Activated naive CD4-positive, alpha-beta T cell treated with anti-CD3 and anti-CD28 coated beads, Interleukin-2, amount 50 U/mL, for 24 hours (primary cell): ENCODE measurements around the gene GRK5.

ENCODE experiments used
- H3K27ac Mint-ChIP-seq: one replicate; pipeline ENCODE4 v1.8.0; 2021; ENCODE audit warnings: mild to moderate bottlenecking, mixed read lengths
- H3K27me3 Mint-ChIP-seq: one replicate; pipeline ENCODE4 v1.8.0; 2021; ENCODE audit warnings: mixed read lengths
- H3K36me3 Mint-ChIP-seq: one replicate; pipeline ENCODE4 v1.8.0; 2021; ENCODE audit warnings: mixed read lengths
- H3K4me1 Mint-ChIP-seq: one replicate; pipeline ENCODE4 v1.8.0; 2021; ENCODE audit warnings: mixed read lengths
- H3K4me3 Mint-ChIP-seq: one replicate; pipeline ENCODE4 v1.8.0; 2021; ENCODE audit warnings: mild to moderate bottlenecking, mixed read lengths
- H3K9me3 Mint-ChIP-seq: one replicate; pipeline ENCODE4 v1.8.0; 2021; ENCODE audit warnings: mixed read lengths

The GRK5 gene

GRCh38 chr10:119396008-119396708 lies 188.8 kb downstream of the GRK5 start:
- Mint-ChIP-seq H3K9me3 (no peaks in the 10 kb centered on the region), H3K36me3 (no peaks in the 10 kb centered on the region), H3K4me1 (peaks cover 17% of the 10 kb centered on the region), H3K4me3 (no peak overlapping the region), H3K27me3 (no peaks in the 10 kb centered on the region), H3K27ac (no peak overlapping the region)

DNA sequence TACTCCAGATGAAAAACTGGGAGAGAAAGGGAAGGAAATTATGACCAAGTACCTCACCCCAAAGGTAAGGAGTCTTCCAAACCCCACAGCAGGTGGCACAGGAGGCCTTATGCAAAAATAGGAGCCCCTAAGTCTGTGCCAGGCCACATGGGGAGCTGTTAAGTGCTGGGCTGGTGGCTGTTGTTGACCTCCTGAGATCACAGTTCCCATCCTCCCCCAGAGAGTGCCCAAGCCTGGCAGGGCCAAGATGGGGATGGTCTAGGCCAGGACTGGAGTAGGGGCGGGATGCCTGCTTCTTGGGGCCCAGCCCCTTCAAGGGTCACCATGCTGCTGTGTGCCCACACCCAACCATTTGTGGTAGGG lies 189.3 kb downstream of the GRK5 start:
- Mint-ChIP-seq H3K27me3 (no peaks in the 10 kb centered on the region), H3K27ac (no peak overlapping the region), H3K36me3 (no peaks in the 10 kb centered on the region), H3K4me3 (no peak overlapping the region), H3K9me3 (no peaks in the 10 kb centered on the region), H3K4me1 (peaks cover 17% of the 10 kb centered on the region)

DNA sequence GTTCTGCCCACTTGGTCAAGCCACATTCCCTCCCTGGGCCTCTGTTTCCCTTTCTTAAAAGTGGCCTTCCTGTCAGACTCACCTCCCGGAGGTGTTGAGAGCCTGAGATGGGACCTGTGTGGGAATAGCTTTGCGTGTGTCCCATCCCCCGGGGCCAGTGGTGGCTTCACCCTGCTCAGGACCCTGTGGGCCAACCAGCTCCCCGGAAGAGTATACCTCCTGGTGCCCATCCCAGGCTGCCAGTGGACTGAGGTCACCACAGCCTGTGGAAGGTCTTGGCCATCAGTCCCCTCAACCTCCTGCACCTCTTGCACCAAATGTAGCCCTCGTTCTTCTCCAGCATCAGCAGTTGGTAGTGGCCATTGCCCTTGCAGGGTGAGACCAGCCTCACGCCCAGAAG lies 190.0 kb downstream of the GRK5 start:
- Mint-ChIP-seq H3K27me3 (no peaks in the 10 kb centered on the region), H3K4me1 (peaks cover 14% of the 10 kb centered on the region), H3K27ac (no peak overlapping the region), H3K9me3 (no peaks in the 10 kb centered on the region), H3K36me3 (no peaks in the 10 kb centered on the region), H3K4me3 (no peak overlapping the region)

- Mint-ChIP-seq H3K36me3 (no peaks in the 10 kb centered on the region), H3K27me3 (no peaks in the 10 kb centered on the region), H3K4me1 (peaks cover 9% of the 10 kb centered on the region), H3K9me3 (no peaks in the 10 kb centered on the region), H3K4me3 (no peak overlapping the region), H3K27ac (peak overlapping the region; percentile 17)
Measured at GRCh38 chr10:119398996-119399395, 191.6 kb downstream of the GRK5 start.

GRCh38 chr10:119399466-119399865 lies 192.1 kb downstream of the GRK5 start:
- Mint-ChIP-seq H3K4me1 (peaks cover 4% of the 10 kb centered on the region), H3K4me3 (no peak overlapping the region), H3K27me3 (no peaks in the 10 kb centered on the region), H3K27ac (no peak overlapping the region), H3K36me3 (no peaks in the 10 kb centered on the region), H3K9me3 (no peaks in the 10 kb centered on the region)

DNA sequence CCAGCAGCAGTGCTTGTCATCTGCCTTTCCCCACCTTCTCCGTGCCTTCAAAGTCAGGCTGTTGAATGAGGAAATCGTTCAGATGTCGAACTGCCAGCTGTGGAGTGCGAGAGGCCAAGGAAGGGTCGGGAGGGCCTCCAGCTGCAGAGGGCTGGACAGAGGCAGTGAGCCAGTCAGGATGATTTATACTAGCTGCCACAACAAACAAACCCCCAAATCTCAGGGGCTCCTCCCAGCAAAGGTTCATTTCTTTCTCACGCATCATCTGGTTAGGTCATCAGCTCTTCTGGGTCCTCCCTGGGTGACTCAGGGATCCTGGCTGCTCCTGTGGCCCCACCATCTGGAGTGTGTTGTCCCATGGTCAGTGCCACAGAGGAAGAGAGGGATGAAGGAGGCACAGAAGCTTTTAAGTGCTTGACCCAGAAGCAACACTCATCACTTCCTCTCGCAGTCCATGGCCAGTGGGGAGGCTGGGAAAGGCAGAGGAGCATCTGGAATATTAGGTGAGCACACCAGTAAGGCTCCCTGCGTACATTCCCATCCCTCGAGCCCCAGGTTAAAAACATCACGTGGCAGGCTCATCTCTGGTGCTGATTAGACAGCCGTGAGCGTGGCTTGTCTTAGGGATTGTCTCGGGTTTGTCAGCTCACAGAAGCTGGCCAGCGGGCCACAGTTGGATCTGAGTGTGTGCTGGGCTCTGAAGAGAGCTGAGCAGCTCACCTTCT lies 194.5 kb downstream of the GRK5 start:
- no peaks in the 10 kb centered on the region for H3K4me1 Mint-ChIP-seq
- no peak overlapping the region for H3K27ac Mint-ChIP-seq
- H3K4me3 Mint-ChIP-seq = no peak overlapping the region
- no peaks in the 10 kb centered on the region for H3K36me3 Mint-ChIP-seq
- no peaks in the 10 kb centered on the region for H3K9me3 Mint-ChIP-seq
- no peaks in the 10 kb centered on the region for H3K27me3 Mint-ChIP-seq

DNA sequence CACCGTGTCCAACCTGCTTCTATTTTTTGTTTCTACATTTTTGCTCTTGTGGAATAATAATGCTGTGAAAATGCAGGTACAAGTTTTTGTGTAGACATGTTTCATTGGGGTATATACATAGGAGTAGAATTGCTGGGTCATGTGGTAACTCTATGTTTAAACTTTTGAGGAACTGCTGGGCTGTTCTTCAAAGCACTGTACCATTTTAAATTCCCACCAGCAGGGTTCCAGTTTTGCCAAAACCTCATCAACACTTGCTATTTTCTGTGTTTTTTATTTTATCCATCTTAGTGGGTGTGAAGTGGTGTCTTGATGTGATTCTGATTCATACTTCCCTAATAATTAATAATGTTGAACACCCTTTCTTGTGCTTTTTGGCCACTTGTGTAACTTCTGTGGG lies 196.6 kb downstream of the GRK5 start:
- no peak overlapping the region for H3K4me3 Mint-ChIP-seq
- H3K27me3 Mint-ChIP-seq = no peaks in the 10 kb centered on the region
- no peaks in the 10 kb centered on the region for H3K9me3 Mint-ChIP-seq
- H3K36me3 Mint-ChIP-seq = no peaks in the 10 kb centered on the region
- H3K4me1 Mint-ChIP-seq = no peaks in the 10 kb centered on the region
- H3K27ac Mint-ChIP-seq = no peak overlapping the region

- no peaks in the 10 kb centered on the region for H3K36me3 Mint-ChIP-seq
- H3K27ac Mint-ChIP-seq = no peak overlapping the region
- no peaks in the 10 kb centered on the region for H3K27me3 Mint-ChIP-seq
- no peak overlapping the region for H3K4me3 Mint-ChIP-seq
- H3K4me1 Mint-ChIP-seq = no peaks in the 10 kb centered on the region
- H3K9me3 Mint-ChIP-seq = no peaks in the 10 kb centered on the region
Measured at GRCh38 chr10:119404719-119405519, 197.5 kb downstream of the GRK5 start.

DNA sequence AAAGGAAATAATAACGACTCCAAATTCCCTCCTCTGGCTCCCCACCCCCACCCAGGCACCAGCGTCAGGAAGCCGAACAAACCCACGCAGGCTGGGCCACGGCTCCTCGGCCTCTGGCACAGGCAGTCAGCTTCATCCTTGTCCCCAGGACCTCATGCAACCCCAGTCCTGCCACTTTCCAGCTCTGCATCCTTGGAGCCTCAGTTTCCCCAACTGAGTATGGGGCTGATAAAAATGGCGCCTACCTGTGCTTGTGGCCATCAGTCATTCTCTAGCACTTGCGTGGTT lies 198.1 kb downstream of the GRK5 start:
- Mint-ChIP-seq H3K4me1 (no peaks in the 10 kb centered on the region), H3K27ac (no peak overlapping the region), H3K9me3 (no peaks in the 10 kb centered on the region), H3K27me3 (no peaks in the 10 kb centered on the region), H3K4me3 (no peak overlapping the region), H3K36me3 (no peaks in the 10 kb centered on the region)

DNA sequence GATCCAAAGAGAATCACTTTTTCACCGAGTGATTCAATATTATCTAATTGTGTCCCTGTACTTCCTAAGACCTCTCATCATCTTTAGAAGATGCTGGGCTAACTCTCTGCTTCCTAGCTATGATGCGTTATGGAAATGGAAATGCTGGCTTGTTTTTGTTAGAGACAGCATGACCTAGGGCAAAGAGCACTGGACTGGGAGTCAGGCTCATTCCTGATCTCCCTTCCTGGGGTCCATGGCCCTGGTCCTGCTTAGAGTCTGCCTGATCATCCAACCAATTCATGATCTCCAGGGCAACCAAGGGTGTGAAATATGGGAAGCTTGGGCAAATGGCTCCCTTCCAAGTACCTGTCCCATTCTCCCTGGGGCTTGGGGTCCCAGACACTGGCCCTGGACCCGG lies 198.8 kb downstream of the GRK5 start:
- Mint-ChIP-seq H3K9me3 (no peaks in the 10 kb centered on the region), H3K36me3 (no peaks in the 10 kb centered on the region), H3K4me3 (no peak overlapping the region), H3K4me1 (no peaks in the 10 kb centered on the region), H3K27me3 (no peaks in the 10 kb centered on the region), H3K27ac (no peak overlapping the region)

- Mint-ChIP-seq H3K9me3 (no peaks in the 10 kb centered on the region), H3K4me3 (no peak overlapping the region), H3K27ac (no peak overlapping the region), H3K4me1 (no peaks in the 10 kb centered on the region), H3K36me3 (no peaks in the 10 kb centered on the region), H3K27me3 (no peaks in the 10 kb centered on the region)
Measured at GRCh38 chr10:119406601-119407253, 199.4 kb downstream of the GRK5 start.

GRCh38 chr10:119407254-119407777 lies 199.9 kb downstream of the GRK5 start:
- Mint-ChIP-seq H3K27me3 (no peaks in the 10 kb centered on the region), H3K4me1 (no peaks in the 10 kb centered on the region), H3K27ac (peak overlapping the region; percentile 51), H3K9me3 (no peaks in the 10 kb centered on the region), H3K36me3 (no peaks in the 10 kb centered on the region), H3K4me3 (no peak overlapping the region)

GRCh38 chr10:119408072-119408471 lies 200.7 kb downstream of the GRK5 start:
- Mint-ChIP-seq H3K4me1 (no peaks in the 10 kb centered on the region), H3K9me3 (no peaks in the 10 kb centered on the region), H3K27ac (no peak overlapping the region), H3K27me3 (no peaks in the 10 kb centered on the region), H3K4me3 (no peak overlapping the region), H3K36me3 (no peaks in the 10 kb centered on the region)

DNA sequence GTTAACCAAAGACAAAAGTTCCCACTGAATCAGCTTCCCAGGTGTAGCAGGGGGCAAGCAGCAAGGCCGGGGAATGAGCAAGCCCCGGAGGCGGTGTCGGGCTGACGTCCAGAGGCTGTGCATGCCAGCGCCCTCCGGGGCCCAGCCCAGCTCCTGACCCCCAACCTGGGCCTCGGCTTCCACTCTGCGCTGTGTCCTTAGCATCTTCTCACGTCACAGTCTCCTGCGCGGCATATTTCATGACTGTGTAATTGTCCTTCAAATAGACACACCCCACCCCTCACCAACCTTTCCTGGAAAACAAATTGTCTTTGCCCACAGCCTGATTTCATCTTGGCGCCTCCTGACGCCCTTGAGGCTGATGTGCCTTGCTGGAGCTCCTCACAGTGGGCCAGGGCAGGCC lies 201.6 kb downstream of the GRK5 start:
- Mint-ChIP-seq H3K27ac (no peak overlapping the region), H3K9me3 (no peaks in the 10 kb centered on the region), H3K4me3 (no peak overlapping the region), H3K4me1 (no peaks in the 10 kb centered on the region), H3K27me3 (no peaks in the 10 kb centered on the region), H3K36me3 (no peaks in the 10 kb centered on the region)

DNA sequence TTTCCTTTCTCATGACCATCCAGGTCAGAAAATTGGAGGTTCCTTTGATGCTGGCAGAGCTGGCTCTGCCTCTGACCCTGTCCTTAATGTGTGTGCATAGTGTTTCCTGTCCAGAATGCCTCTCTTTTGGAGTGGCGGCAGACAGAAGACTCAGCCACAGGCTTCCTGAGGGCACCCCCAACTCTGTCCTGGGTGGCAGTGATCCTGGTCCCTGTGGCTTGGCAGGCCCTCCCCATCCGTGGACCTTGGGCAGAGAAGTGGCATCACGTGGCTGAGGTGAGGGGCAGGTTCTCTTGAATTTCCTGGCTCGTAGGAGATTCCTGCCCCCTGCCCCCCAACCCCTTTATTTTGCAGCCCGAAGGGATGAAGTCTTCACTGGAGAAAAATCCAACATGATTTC lies 202.0 kb downstream of the GRK5 start:
- Mint-ChIP-seq H3K36me3 (no peaks in the 10 kb centered on the region), H3K4me3 (no peak overlapping the region), H3K9me3 (no peaks in the 10 kb centered on the region), H3K4me1 (no peaks in the 10 kb centered on the region), H3K27ac (no peak overlapping the region), H3K27me3 (no peaks in the 10 kb centered on the region)

GRCh38 chr10:119409906-119410305 lies 202.5 kb downstream of the GRK5 start:
- Mint-ChIP-seq H3K27ac (no peak overlapping the region), H3K4me1 (no peaks in the 10 kb centered on the region), H3K36me3 (no peaks in the 10 kb centered on the region), H3K27me3 (no peaks in the 10 kb centered on the region), H3K4me3 (no peak overlapping the region), H3K9me3 (no peaks in the 10 kb centered on the region)
